T-helper 17 cell (primary cell): ENCODE results near the gene PTPRM. TPM values are rescaled to one million over a fixed set of nuclear protein-coding genes. Genes with fewer than 3 reads are reported as not detected.

Experiments
- ATAC-seq: fragments of 150-1000 bp; cut with Tn5 transposase; 2 replicates; pipeline ENCODE4 v1.10.0; 2021; ENCODE audit warnings: mild to moderate bottlenecking, moderate library complexity
- DNase-seq, 3 donors: peaks; one replicate each; pipeline versions ENCODE4 v3.0.0 to v3.0.0-alpha.2; 2020 to 2021
- H3K9me3 ChIP-seq: one replicate; pipeline ENCODE4 v1.7.0; 2013; ENCODE audit warnings: low read length, mild to moderate bottlenecking; ENCODE audit not compliant: control insufficient read depth, poor library complexity, severe bottlenecking
- H3K27ac Mint-ChIP-seq: one replicate; pipeline ENCODE4 v1.8.0; 2022; ENCODE audit warnings: mild to moderate bottlenecking, moderate library complexity, mixed read lengths
- H3K27me3 Mint-ChIP-seq: one replicate; pipeline ENCODE4 v1.8.0; 2022; ENCODE audit warnings: mixed read lengths
- H3K36me3 Mint-ChIP-seq: one replicate; pipeline ENCODE4 v1.8.0; 2022; ENCODE audit warnings: low read depth, mixed read lengths
- H3K4me1 Mint-ChIP-seq: one replicate; pipeline ENCODE4 v1.8.0; 2022; ENCODE audit warnings: mild to moderate bottlenecking, mixed read lengths
- H3K4me3 Mint-ChIP-seq: one replicate; pipeline ENCODE4 v1.8.0; 2022; ENCODE audit warnings: mild to moderate bottlenecking, moderate library complexity, mixed read lengths
- total RNA-seq, 4 donors: library from RNA in 2 of 4; stranded (reverse) in 2 of 4; gene quantifications; one replicate each; pipeline ENCODE4 v1.2.3 and lab custom pipeline; 2022 to 2026

Gene PTPRM
- total RNA-seq, 2 donors from 2014 or later = 25.6 to 44.8 TPM

- H3K9me3 ChIP-seq = no peaks in the 10 kb centered on the region
- Mint-ChIP-seq H3K27me3 (no peaks in the 10 kb centered on the region), H3K4me1 (no peaks in the 10 kb centered on the region), H3K4me3 (no peak overlapping the region), H3K27ac (no peak overlapping the region), H3K36me3 (peaks cover 3% of the 10 kb centered on the region)
- no peak for ATAC-seq
- no peak for DNase-seq
Measured at GRCh38 chr18:8212896-8213780, 646.0 kb downstream of the PTPRM start.

- no peaks in the 10 kb centered on the region for H3K27me3 Mint-ChIP-seq
- ATAC-seq (no peak), DNase-seq (no peak)
- no peaks in the 10 kb centered on the region for H3K9me3 ChIP-seq
- no peak overlapping the region for H3K4me3 Mint-ChIP-seq
- H3K4me1 Mint-ChIP-seq = no peaks in the 10 kb centered on the region
- peaks cover 3% of the 10 kb centered on the region for H3K36me3 Mint-ChIP-seq
- H3K27ac Mint-ChIP-seq = no peak overlapping the region
Measured at GRCh38 chr18:8215741-8216140, 648.6 kb downstream of the PTPRM start.

GRCh38 chr18:8217051-8217564 lies 650.0 kb downstream of the PTPRM start:
- no peaks in the 10 kb centered on the region for H3K27me3 Mint-ChIP-seq
- no peaks in the 10 kb centered on the region for H3K9me3 ChIP-seq
- ATAC-seq = no peak
- no peak for DNase-seq
- H3K4me3 Mint-ChIP-seq = no peak overlapping the region
- H3K36me3 Mint-ChIP-seq = no peaks in the 10 kb centered on the region
- H3K4me1 Mint-ChIP-seq = no peaks in the 10 kb centered on the region
- no peak overlapping the region for H3K27ac Mint-ChIP-seq

GRCh38 chr18:8218197-8218596 lies 651.1 kb downstream of the PTPRM start:
- DNase-seq (no peak), ATAC-seq (no peak)
- Mint-ChIP-seq H3K27me3 (no peaks in the 10 kb centered on the region), H3K27ac (no peak overlapping the region), H3K4me3 (no peak overlapping the region), H3K4me1 (no peaks in the 10 kb centered on the region), H3K36me3 (no peaks in the 10 kb centered on the region)
- H3K9me3 ChIP-seq = no peaks in the 10 kb centered on the region

- H3K9me3 ChIP-seq = no peaks in the 10 kb centered on the region
- no peaks in the 10 kb centered on the region for H3K4me1 Mint-ChIP-seq
- H3K36me3 Mint-ChIP-seq = no peaks in the 10 kb centered on the region
- no peak for DNase-seq
- H3K27me3 Mint-ChIP-seq = no peaks in the 10 kb centered on the region
- no peak for ATAC-seq
- no peak overlapping the region for H3K27ac Mint-ChIP-seq
- H3K4me3 Mint-ChIP-seq = no peak overlapping the region
Measured at GRCh38 chr18:8221452-8221851, 654.3 kb downstream of the PTPRM start.

- Mint-ChIP-seq H3K4me1 (no peaks in the 10 kb centered on the region), H3K36me3 (no peaks in the 10 kb centered on the region), H3K4me3 (no peak overlapping the region), H3K27me3 (no peaks in the 10 kb centered on the region), H3K27ac (no peak overlapping the region)
- H3K9me3 ChIP-seq = no peaks in the 10 kb centered on the region
- ATAC-seq (no peak), DNase-seq (no peak)
Measured at GRCh38 chr18:8224576-8224975, 657.5 kb downstream of the PTPRM start.

GRCh38 chr18:8229040-8229439 lies 661.9 kb downstream of the PTPRM start:
- Mint-ChIP-seq H3K27me3 (no peaks in the 10 kb centered on the region), H3K4me1 (no peaks in the 10 kb centered on the region), H3K27ac (no peak overlapping the region), H3K36me3 (no peaks in the 10 kb centered on the region), H3K4me3 (no peak overlapping the region)
- ATAC-seq = no peak
- H3K9me3 ChIP-seq = no peaks in the 10 kb centered on the region
- DNase-seq = no peak

- H3K9me3 ChIP-seq = no peaks in the 10 kb centered on the region
- Mint-ChIP-seq H3K27me3 (no peaks in the 10 kb centered on the region), H3K27ac (no peak overlapping the region), H3K36me3 (no peaks in the 10 kb centered on the region), H3K4me3 (no peak overlapping the region), H3K4me1 (no peaks in the 10 kb centered on the region)
- ATAC-seq = no peak
- DNase-seq = no peak
Measured at GRCh38 chr18:8229787-8230186, 662.7 kb downstream of the PTPRM start.

GRCh38 chr18:8231316-8231715 lies 664.2 kb downstream of the PTPRM start:
- H3K9me3 ChIP-seq = no peaks in the 10 kb centered on the region
- no peak overlapping the region for H3K27ac Mint-ChIP-seq
- ATAC-seq = no peak
- no peaks in the 10 kb centered on the region for H3K27me3 Mint-ChIP-seq
- H3K4me3 Mint-ChIP-seq = no peak overlapping the region
- no peak for DNase-seq
- no peaks in the 10 kb centered on the region for H3K4me1 Mint-ChIP-seq
- no peaks in the 10 kb centered on the region for H3K36me3 Mint-ChIP-seq

- no peak for ATAC-seq
- Mint-ChIP-seq H3K27ac (no peak overlapping the region), H3K36me3 (no peaks in the 10 kb centered on the region), H3K27me3 (no peaks in the 10 kb centered on the region), H3K4me1 (no peaks in the 10 kb centered on the region), H3K4me3 (no peak overlapping the region)
- no peaks in the 10 kb centered on the region for H3K9me3 ChIP-seq
- no peak for DNase-seq
Measured at GRCh38 chr18:8232791-8233190, 665.7 kb downstream of the PTPRM start.

GRCh38 chr18:8235894-8236293 lies 668.8 kb downstream of the PTPRM start:
- Mint-ChIP-seq H3K4me3 (no peak overlapping the region), H3K27ac (no peak overlapping the region), H3K27me3 (no peaks in the 10 kb centered on the region), H3K4me1 (no peaks in the 10 kb centered on the region), H3K36me3 (no peaks in the 10 kb centered on the region)
- ATAC-seq (no peak), DNase-seq (no peak)
- H3K9me3 ChIP-seq = no peaks in the 10 kb centered on the region

- Mint-ChIP-seq H3K27me3 (no peaks in the 10 kb centered on the region), H3K4me3 (no peak overlapping the region), H3K4me1 (no peaks in the 10 kb centered on the region), H3K27ac (no peak overlapping the region), H3K36me3 (no peaks in the 10 kb centered on the region)
- no peaks in the 10 kb centered on the region for H3K9me3 ChIP-seq
- ATAC-seq = no peak
- no peak for DNase-seq
Measured at GRCh38 chr18:8238507-8238906, 671.4 kb downstream of the PTPRM start.

GRCh38 chr18:8241731-8242130 lies 674.6 kb downstream of the PTPRM start:
- no peak overlapping the region for H3K27ac Mint-ChIP-seq
- no peaks in the 10 kb centered on the region for H3K27me3 Mint-ChIP-seq
- no peak overlapping the region for H3K4me3 Mint-ChIP-seq
- H3K9me3 ChIP-seq = no peaks in the 10 kb centered on the region
- DNase-seq (no peak), ATAC-seq (no peak)
- H3K4me1 Mint-ChIP-seq = no peaks in the 10 kb centered on the region
- peaks cover 2% of the 10 kb centered on the region for H3K36me3 Mint-ChIP-seq

GRCh38 chr18:8242151-8242696 lies 675.1 kb downstream of the PTPRM start:
- H3K27ac Mint-ChIP-seq = no peak overlapping the region
- H3K4me1 Mint-ChIP-seq = no peaks in the 10 kb centered on the region
- ATAC-seq = no peak
- H3K27me3 Mint-ChIP-seq = no peaks in the 10 kb centered on the region
- no peaks in the 10 kb centered on the region for H3K9me3 ChIP-seq
- no peak overlapping the region for H3K4me3 Mint-ChIP-seq
- no peak for DNase-seq
- H3K36me3 Mint-ChIP-seq = peaks cover 2% of the 10 kb centered on the region
